H9 (cell line): Measurements from ENCODE around the gene AFF1. TPM values are rescaled to one million over a fixed set of nuclear protein-coding genes. Genes with fewer than 3 reads are reported as not detected.

Source experiments
- DNase-seq: peaks from one replicate; pipeline ENCODE4 v3.0.0-alpha.2; 2017
- H2AFZ ChIP-seq: one replicate; pipeline ENCODE4 v1.6.1; 2013; ENCODE audit warnings: mild to moderate bottlenecking, low read length, control low read depth, moderate library complexity
- H2AK5ac ChIP-seq: 2 replicates; pipeline ENCODE4 v1.6.1; 2013; ENCODE audit warnings: low read length, control low read depth, mixed read lengths; ENCODE audit not compliant: insufficient read length
- H2BK120ac ChIP-seq: one replicate; pipeline ENCODE4 v1.6.1; 2013; ENCODE audit warnings: low read depth, mild to moderate bottlenecking, low read length, control low read depth, inconsistent platforms; ENCODE audit not compliant: poor library complexity, severe bottlenecking
- H2BK12ac ChIP-seq: 2 replicates; pipeline ENCODE4 v1.6.1; 2013; ENCODE audit warnings: low read length, control low read depth, mixed read lengths, low read depth; ENCODE audit not compliant: insufficient read length
- H2BK15ac ChIP-seq: 2 replicates; pipeline ENCODE4 v1.6.1; 2013; ENCODE audit warnings: low read depth, low read length, control low read depth
- H2BK20ac ChIP-seq: one replicate; pipeline ENCODE4 v1.6.1; 2013; ENCODE audit warnings: low read depth, mild to moderate bottlenecking, low read length, control low read depth, inconsistent platforms; ENCODE audit not compliant: poor library complexity, severe bottlenecking
- H2BK5ac ChIP-seq: 2 replicates; pipeline ENCODE4 v1.6.1; 2013; ENCODE audit warnings: low read length, control low read depth, mixed read lengths; ENCODE audit not compliant: insufficient read length
- H3K14ac ChIP-seq: 2 replicates; pipeline ENCODE4 v1.6.1; 2013; ENCODE audit warnings: low read length, control low read depth; ENCODE audit not compliant: insufficient read depth
- H3K18ac ChIP-seq: 2 replicates; pipeline ENCODE4 v1.6.1; 2013; ENCODE audit warnings: low read depth, mild to moderate bottlenecking, mixed read lengths, low read length, control low read depth; ENCODE audit not compliant: insufficient read length
- H3K23ac ChIP-seq: 2 replicates; pipeline ENCODE4 v1.6.1; 2013; ENCODE audit warnings: low read length, control low read depth, mixed read lengths, low read depth; ENCODE audit not compliant: insufficient read length
- H3K23me2 ChIP-seq: 2 replicates; pipeline ENCODE4 v1.6.1; 2013; ENCODE audit warnings: low read depth, mild to moderate bottlenecking, mixed read lengths, low read length, control low read depth; ENCODE audit not compliant: insufficient read length, poor library complexity, severe bottlenecking
- H3K27ac ChIP-seq: 2 replicates; pipeline ENCODE4 v1.5.1; 2013; ENCODE audit warnings: low read length, control low read depth, mixed read lengths, low read depth; ENCODE audit not compliant: insufficient read length
- H3K27me3 ChIP-seq: 2 replicates; pipeline ENCODE4 v1.6.1; 2013; ENCODE audit warnings: low read length, control low read depth, inconsistent platforms; ENCODE audit not compliant: insufficient read depth
- H3K4ac ChIP-seq: 2 replicates; pipeline ENCODE4 v1.6.1; 2013; ENCODE audit warnings: low read depth, mild to moderate bottlenecking, control low read depth, inconsistent platforms, low read length, moderate library complexity
- H3K4me1 ChIP-seq: 2 replicates; pipeline ENCODE4 v1.6.1; 2013; ENCODE audit warnings: low read length, control low read depth, inconsistent platforms; ENCODE audit not compliant: insufficient read depth
- H3K4me2 ChIP-seq: 2 replicates; pipeline ENCODE4 v1.6.1; 2013; ENCODE audit warnings: low read length, control low read depth, mixed read lengths; ENCODE audit not compliant: insufficient read length, insufficient read depth
- H3K56ac ChIP-seq: 2 replicates; pipeline ENCODE4 v1.6.1; 2013; ENCODE audit warnings: low read depth, mild to moderate bottlenecking, mixed read lengths, low read length, control low read depth; ENCODE audit not compliant: insufficient read length
- H3K79me1 ChIP-seq: 2 replicates; pipeline ENCODE4 v1.6.1; 2013; ENCODE audit warnings: low read depth, mild to moderate bottlenecking, moderate library complexity, low read length, control low read depth, inconsistent platforms; ENCODE audit not compliant: insufficient read depth, poor library complexity, severe bottlenecking
- H3K79me2 ChIP-seq: 2 replicates; pipeline ENCODE4 v1.6.1; 2013; ENCODE audit warnings: low read length, control low read depth, inconsistent platforms; ENCODE audit not compliant: insufficient read depth
- H3K9ac ChIP-seq: 2 replicates; pipeline ENCODE4 v1.6.1; 2013; ENCODE audit warnings: low read length, control low read depth, mixed read lengths; ENCODE audit not compliant: insufficient read length; ENCODE audit errors: extremely low read depth
- H3K9me3 ChIP-seq: one replicate; pipeline ENCODE4 v1.6.1; 2013; ENCODE audit warnings: low read depth, low read length, inconsistent platforms; ENCODE audit not compliant: control insufficient read depth
- H3T11ph ChIP-seq: one replicate; pipeline ENCODE4 v1.6.1; 2013; ENCODE audit warnings: mild to moderate bottlenecking, low read length, control low read depth, inconsistent platforms
- H4K20me1 ChIP-seq: one replicate; pipeline ENCODE4 v1.6.1; 2013; ENCODE audit not compliant: control insufficient read depth, insufficient read length, insufficient read depth
- H4K5ac ChIP-seq: 2 replicates; pipeline ENCODE4 v1.6.1; 2013; ENCODE audit warnings: low read depth, mild to moderate bottlenecking, mixed read lengths, low read length, control low read depth; ENCODE audit not compliant: insufficient read length
- H4K8ac ChIP-seq: replicated peaks from 2 replicates; pipeline ENCODE4 v1.6.1; 2013; ENCODE audit warnings: low read length, control low read depth, mixed read lengths, low read depth; ENCODE audit not compliant: insufficient read length
- H4K91ac ChIP-seq: 2 replicates; pipeline ENCODE4 v1.6.1; 2013; ENCODE audit warnings: low read depth, mild to moderate bottlenecking, moderate library complexity, mixed read lengths, low read length, control low read depth; ENCODE audit not compliant: insufficient read length
- H3K27ac Mint-ChIP-seq, 3 experiments: 2 replicates in 2 of 3; 3 replicates in 1 of 3; pipeline ENCODE4 v1.8.0; 2020 to 2021; ENCODE audit warnings: mixed read lengths in 3 of 3, mild to moderate bottlenecking in 1 of 3, moderate library complexity in 1 of 3
- H3K27me3 Mint-ChIP-seq: 2 replicates; pipeline ENCODE4 v1.8.0; 2021; ENCODE audit warnings: low read depth, mild to moderate bottlenecking, moderate library complexity, mixed read lengths
- H3K36me3 Mint-ChIP-seq, 3 experiments: 2 replicates in 2 of 3; 3 replicates in 1 of 3; pipeline ENCODE4 v1.8.0; 2020 to 2021; ENCODE audit warnings: low read depth in 3 of 3, mixed read lengths in 3 of 3; ENCODE audit not compliant: insufficient read depth in 1 of 3
- H3K4me1 Mint-ChIP-seq, 2 experiments: 2 replicates each; pipeline ENCODE4 v1.8.0; 2020; ENCODE audit warnings: mixed read lengths in 2 of 2
- H3K4me3 Mint-ChIP-seq, 2 experiments: 2 replicates in 1 of 2; 3 replicates in 1 of 2; pipeline ENCODE4 v1.8.0; 2020 to 2021; ENCODE audit warnings: mild to moderate bottlenecking in 2 of 2, mixed read lengths in 2 of 2, moderate library complexity in 1 of 2
- H3K9me3 Mint-ChIP-seq, 2 experiments: 2 replicates in 1 of 2; 3 replicates in 1 of 2; pipeline ENCODE4 v1.8.0; 2020; ENCODE audit warnings: mild to moderate bottlenecking in 2 of 2, mixed read lengths in 2 of 2, moderate library complexity in 1 of 2
- WGBS: extraction: QIAGEN DNeasy Blood & Tissue Kit; methylation state at CpG from one replicate; pipeline ENCODE4 v1.1.7; 2013; ENCODE audit warnings: missing lambda C conversion rate, low lambda C conversion rate, mixed read lengths; ENCODE audit not compliant: insufficient read length; ENCODE audit errors: extremely low coverage; 5-methylcytosine and 5-hydroxymethylcytosine counted together
- total RNA-seq: library from RNA; stranded (reverse); gene quantifications from 2 replicates; pipeline ENCODE4 v1.2.1, GENCODE V29; 2021
- TF ChIP-seq, protein P1 (sequence below): fragments of 200-600 bp; sonication (generic); conservative IDR thresholded peaks from 3 replicates; pipeline ENCODE4 v1.8.0; 2021; ENCODE audit warnings: antibody characterized with exemption, mild to moderate bottlenecking

Gene AFF1
- total RNA-seq, 1 experiment from 2014 or later, result 74.5 TPM

DNA sequence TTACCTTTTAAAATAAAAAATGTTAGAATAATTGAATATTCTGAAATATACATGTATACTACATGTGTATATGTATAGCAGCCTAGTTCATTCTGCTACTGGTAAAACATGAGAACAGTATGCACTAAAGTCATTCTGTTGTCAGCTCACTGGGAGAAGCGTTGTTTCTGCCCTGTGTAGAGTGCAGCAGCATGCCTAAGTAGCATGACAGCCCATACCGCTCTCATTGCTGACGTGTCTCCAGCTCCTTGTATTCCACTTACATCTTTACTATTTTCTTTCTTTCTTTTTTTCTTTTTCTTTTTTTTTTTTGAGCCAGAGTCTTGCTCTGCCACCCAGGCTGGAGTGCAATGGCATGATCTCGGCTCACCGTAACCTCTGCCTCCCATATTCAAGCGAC lies 194.9 kb downstream of the AFF1 start:
- H2BK15ac ChIP-seq, result no peak overlapping the region
- H3K4me2 ChIP-seq, result no peak overlapping the region
- no peaks in the 10 kb centered on the region for H3K23me2 ChIP-seq
- Mint-ChIP-seq H3K36me3 (peaks cover 41 to 88% (median 70%) of the 10 kb centered on the region in 3 experiments; a peak in 6 of 7 replicates), H3K27me3 (no peaks in the 10 kb centered on the region), H3K4me1 (no peaks in the 10 kb centered on the region), H3K4me3 (no peak overlapping the region), H3K9me3 (no peaks in the 10 kb centered on the region), H3K27ac (no peak overlapping the region)
- H3K56ac ChIP-seq, result no peak overlapping the region
- H3K27ac ChIP-seq, result no peak overlapping the region
- no peak overlapping the region for H3T11ph ChIP-seq
- no peak overlapping the region for H3K14ac ChIP-seq
- no peaks in the 10 kb centered on the region for H3K79me1 ChIP-seq
- no peaks in the 10 kb centered on the region for H3K27me3 ChIP-seq
- no peak overlapping the region for H3K18ac ChIP-seq
- WGBS, result no CpG with 5 or more reads among the region's 6 CpGs
- no peaks in the 10 kb centered on the region for H3K79me2 ChIP-seq
- TF ChIP-seq, protein P1, sequence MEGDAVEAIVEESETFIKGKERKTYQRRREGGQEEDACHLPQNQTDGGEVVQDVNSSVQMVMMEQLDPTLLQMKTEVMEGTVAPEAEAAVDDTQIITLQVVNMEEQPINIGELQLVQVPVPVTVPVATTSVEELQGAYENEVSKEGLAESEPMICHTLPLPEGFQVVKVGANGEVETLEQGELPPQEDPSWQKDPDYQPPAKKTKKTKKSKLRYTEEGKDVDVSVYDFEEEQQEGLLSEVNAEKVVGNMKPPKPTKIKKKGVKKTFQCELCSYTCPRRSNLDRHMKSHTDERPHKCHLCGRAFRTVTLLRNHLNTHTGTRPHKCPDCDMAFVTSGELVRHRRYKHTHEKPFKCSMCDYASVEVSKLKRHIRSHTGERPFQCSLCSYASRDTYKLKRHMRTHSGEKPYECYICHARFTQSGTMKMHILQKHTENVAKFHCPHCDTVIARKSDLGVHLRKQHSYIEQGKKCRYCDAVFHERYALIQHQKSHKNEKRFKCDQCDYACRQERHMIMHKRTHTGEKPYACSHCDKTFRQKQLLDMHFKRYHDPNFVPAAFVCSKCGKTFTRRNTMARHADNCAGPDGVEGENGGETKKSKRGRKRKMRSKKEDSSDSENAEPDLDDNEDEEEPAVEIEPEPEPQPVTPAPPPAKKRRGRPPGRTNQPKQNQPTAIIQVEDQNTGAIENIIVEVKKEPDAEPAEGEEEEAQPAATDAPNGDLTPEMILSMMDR, result no peak
- H2AK5ac ChIP-seq, result no peak overlapping the region
- no peak overlapping the region for H2AFZ ChIP-seq
- no peak overlapping the region for H2BK20ac ChIP-seq
- no peak overlapping the region for H3K9ac ChIP-seq
- no peak overlapping the region for H2BK120ac ChIP-seq
- no peak overlapping the region for H4K5ac ChIP-seq
- H4K20me1 ChIP-seq, result no peaks in the 10 kb centered on the region
- DNase-seq, result no peak
- no peak overlapping the region for H2BK5ac ChIP-seq
- no peak overlapping the region for H3K23ac ChIP-seq
- no peak overlapping the region for H3K4ac ChIP-seq
- H3K9me3 ChIP-seq, result no peaks in the 10 kb centered on the region
- H4K8ac ChIP-seq, result no peak overlapping the region
- H3K4me1 ChIP-seq, result no peaks in the 10 kb centered on the region
- no peak overlapping the region for H4K91ac ChIP-seq
- no peak overlapping the region for H2BK12ac ChIP-seq
